IPS-15b (cell line): Measurements from ENCODE around the gene COMP.

Source experiments
- H3K27me3 ChIP-seq: one replicate; pipeline ENCODE4 v1.6.1; 2013; ENCODE audit warnings: low read length; ENCODE audit not compliant: control insufficient read depth, insufficient read depth
- H3K36me3 ChIP-seq: one replicate; pipeline ENCODE4 v1.6.1; 2013; ENCODE audit warnings: low read length; ENCODE audit not compliant: control insufficient read depth, insufficient read depth
- H3K4me1 ChIP-seq: one replicate; pipeline ENCODE4 v1.6.1; 2013; ENCODE audit warnings: mild to moderate bottlenecking, low read length; ENCODE audit not compliant: control insufficient read depth, insufficient read depth
- H3K4me3 ChIP-seq: one replicate; pipeline ENCODE4 v1.5.1; 2013; ENCODE audit warnings: low read depth, low read length
- H3K9ac ChIP-seq: one replicate; pipeline ENCODE4 v1.6.1; 2013; ENCODE audit warnings: low read depth, mild to moderate bottlenecking, low read length
- H3K9me3 ChIP-seq: one replicate; pipeline ENCODE4 v1.6.1; 2013; ENCODE audit warnings: mild to moderate bottlenecking, low read length; ENCODE audit not compliant: control insufficient read depth, insufficient read depth

Gene COMP

DNA sequence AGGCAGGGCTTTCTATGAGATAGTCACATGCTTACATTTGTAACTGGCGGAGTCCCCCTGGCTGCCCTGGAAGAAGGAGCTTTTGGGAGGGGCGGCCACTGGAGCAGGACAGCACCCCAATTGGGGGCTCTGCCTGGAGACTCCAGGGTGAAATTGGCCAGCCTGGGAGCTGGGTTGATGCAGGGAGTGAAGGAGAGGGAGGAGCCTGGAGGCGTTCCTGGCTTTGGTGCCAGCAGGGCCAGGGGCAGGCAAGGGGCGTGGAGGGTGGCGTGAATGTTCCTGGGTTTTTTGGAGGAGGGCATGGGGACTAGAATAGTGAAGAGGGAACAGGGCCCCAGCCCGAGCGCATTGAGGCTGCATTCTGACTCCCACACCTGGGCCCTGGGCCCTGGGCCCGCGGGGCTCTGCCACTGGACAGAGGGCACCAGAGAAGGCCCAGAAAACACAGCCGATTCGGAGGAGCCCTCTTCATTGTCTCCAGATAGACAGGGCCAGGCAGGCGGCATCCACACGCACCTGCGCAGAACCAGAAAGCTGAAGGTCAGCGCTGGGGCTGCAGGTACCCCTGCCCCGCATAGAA lies 29.5 kb downstream of the COMP start:
- no peak overlapping the region for H3K4me3 ChIP-seq
- no peak overlapping the region for H3K9ac ChIP-seq
- peaks cover 2% of the 10 kb centered on the region for H3K27me3 ChIP-seq
- no peaks in the 10 kb centered on the region for H3K9me3 ChIP-seq
- no peaks in the 10 kb centered on the region for H3K36me3 ChIP-seq
- H3K4me1 ChIP-seq, result no peaks in the 10 kb centered on the region

DNA sequence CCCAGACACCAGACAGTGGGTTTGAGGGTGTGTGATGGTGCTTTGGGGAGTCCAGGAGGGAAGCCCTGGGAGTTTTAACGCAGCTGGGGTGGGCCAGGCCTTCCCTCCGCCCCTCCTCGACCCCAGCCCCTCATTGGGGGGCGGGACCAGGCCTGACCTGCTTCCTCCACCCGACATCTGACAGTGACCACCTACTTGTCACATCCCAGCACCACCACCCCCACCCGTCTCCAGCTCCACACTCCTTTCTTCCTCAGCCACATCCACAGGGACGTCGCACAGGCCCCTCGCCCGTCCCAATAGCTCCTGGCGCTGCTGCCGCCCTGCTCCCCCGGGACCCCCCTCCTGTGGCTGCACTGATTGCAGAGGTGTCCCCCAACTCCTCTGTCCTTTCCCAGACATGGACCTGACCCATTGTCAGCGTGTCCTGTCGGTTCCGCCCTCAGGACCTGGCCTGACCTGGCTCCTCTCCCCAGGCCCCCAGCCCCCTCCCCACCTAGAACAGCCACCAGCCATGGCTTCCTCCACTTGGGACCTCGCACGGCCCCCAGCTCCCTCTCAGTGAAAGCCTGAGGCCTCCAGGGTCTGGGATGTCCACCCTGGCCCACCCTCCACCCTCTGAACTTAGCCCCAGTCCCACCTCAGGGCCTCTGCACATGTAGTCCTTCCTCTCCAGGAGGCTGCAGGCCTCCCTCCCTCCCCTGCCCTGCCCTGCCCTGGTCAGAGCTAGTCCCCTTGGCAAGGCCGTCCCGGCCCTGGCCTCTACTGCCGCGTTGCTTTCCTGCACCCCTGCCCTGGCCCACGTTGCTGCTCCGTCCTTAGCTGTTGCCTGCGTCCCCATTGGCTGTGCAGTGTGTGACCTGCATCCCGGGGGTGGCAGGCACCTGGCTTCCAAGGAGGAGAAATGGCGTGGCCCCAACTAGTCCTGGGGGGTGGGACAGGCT lies 30.4 kb downstream of the COMP start:
- no peak overlapping the region for H3K9ac ChIP-seq
- peaks cover 2% of the 10 kb centered on the region for H3K27me3 ChIP-seq
- no peaks in the 10 kb centered on the region for H3K4me1 ChIP-seq
- H3K9me3 ChIP-seq, result no peaks in the 10 kb centered on the region
- no peak overlapping the region for H3K4me3 ChIP-seq
- H3K36me3 ChIP-seq, result no peaks in the 10 kb centered on the region

DNA sequence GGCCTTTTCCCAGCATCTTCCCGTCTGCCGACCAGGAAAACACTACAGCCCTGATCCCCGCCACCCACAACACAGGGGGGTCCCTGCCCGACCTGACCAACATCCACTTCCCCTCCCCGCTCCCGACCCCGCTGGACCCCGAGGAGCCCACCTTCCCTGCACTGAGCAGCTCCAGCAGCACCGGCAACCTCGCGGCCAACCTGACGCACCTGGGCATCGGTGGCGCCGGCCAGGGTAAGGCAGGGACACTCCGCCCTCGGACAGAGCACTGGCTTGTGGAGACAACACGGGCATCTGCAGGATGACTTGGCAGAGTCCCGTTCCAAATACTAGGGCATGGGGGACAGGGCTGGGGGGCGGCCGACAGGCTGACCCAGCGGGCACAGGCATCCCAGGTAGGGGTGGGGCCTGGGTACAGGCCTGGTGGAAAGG lies 31.1 kb downstream of the COMP start:
- H3K9ac ChIP-seq, result no peak overlapping the region
- no peak overlapping the region for H3K4me3 ChIP-seq
- H3K9me3 ChIP-seq, result no peaks in the 10 kb centered on the region
- no peaks in the 10 kb centered on the region for H3K27me3 ChIP-seq
- H3K36me3 ChIP-seq, result no peaks in the 10 kb centered on the region
- no peaks in the 10 kb centered on the region for H3K4me1 ChIP-seq

DNA sequence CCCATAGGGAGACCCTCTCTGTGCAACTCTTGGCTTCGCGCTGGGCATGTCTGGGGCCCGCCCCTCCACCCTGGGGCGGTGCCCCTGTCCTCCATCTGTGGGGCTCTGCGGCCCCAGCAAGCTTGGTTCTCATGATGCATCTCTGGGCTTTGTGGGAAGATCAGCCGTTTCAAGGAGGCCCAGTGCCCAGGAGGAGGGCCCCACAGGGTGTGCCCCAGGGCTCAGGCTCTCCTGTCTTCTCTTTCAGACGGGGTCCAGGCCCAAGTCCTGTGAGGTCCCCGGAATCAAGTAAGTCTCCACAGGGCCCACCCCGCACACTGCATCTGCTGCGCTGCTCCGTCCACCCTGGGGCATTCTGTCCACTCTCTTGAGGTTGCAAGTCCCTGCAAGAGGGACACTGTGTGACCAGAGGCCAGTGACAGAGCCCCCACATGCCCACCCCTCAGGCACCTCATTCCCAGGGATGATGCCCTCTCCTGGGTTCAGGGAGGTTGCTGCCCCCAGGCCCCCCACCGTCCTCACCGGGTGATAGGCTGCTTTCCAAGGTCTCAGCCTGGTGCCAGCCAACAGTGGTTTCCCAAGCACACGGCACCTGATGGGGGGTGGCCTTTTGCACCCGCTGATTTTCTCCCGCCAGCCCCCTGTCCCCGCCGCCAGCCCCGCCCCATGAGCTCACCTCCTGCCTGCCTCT lies 31.7 kb downstream of the COMP start:
- Histone ChIP-seq H3K4me1 (no peaks in the 10 kb centered on the region), H3K36me3 (no peaks in the 10 kb centered on the region), H3K9ac (no peak overlapping the region)

GRCh38 chr19:18756896-18757295 lies 34.2 kb downstream of the COMP start:
- H3K9ac ChIP-seq, result no peak overlapping the region
- H3K27me3 ChIP-seq, result no peaks in the 10 kb centered on the region
- H3K9me3 ChIP-seq, result no peaks in the 10 kb centered on the region
- no peaks in the 10 kb centered on the region for H3K4me1 ChIP-seq
- no peaks in the 10 kb centered on the region for H3K36me3 ChIP-seq
- no peak overlapping the region for H3K4me3 ChIP-seq

More for the DNA sequence above, 31.7 kb downstream of the COMP start:
- Histone ChIP-seq H3K4me3 (no peak overlapping the region), H3K9me3 (no peaks in the 10 kb centered on the region), H3K27me3 (no peaks in the 10 kb centered on the region)

- H3K4me3 ChIP-seq, result no peak overlapping the region
- no peak overlapping the region for H3K9ac ChIP-seq
- no peaks in the 10 kb centered on the region for H3K27me3 ChIP-seq
- no peaks in the 10 kb centered on the region for H3K9me3 ChIP-seq
- no peaks in the 10 kb centered on the region for H3K36me3 ChIP-seq
- H3K4me1 ChIP-seq, result peaks cover 4% of the 10 kb centered on the region
Observed at GRCh38 chr19:18754501-18754900, 36.6 kb downstream of the COMP start.

- Histone ChIP-seq H3K4me3 (no peak overlapping the region), H3K9ac (no peak overlapping the region), H3K4me1 (peaks cover 4% of the 10 kb centered on the region), H3K9me3 (no peaks in the 10 kb centered on the region), H3K36me3 (no peaks in the 10 kb centered on the region), H3K27me3 (no peaks in the 10 kb centered on the region)
Observed at GRCh38 chr19:18751571-18751970, 39.5 kb downstream of the COMP start.

GRCh38 chr19:18750295-18750970 lies 40.7 kb downstream of the COMP start:
- H3K9me3 ChIP-seq, result no peaks in the 10 kb centered on the region
- H3K36me3 ChIP-seq, result no peaks in the 10 kb centered on the region
- H3K4me1 ChIP-seq, result peaks cover 4% of the 10 kb centered on the region
- no peak overlapping the region for H3K4me3 ChIP-seq
- no peak overlapping the region for H3K9ac ChIP-seq
- no peaks in the 10 kb centered on the region for H3K27me3 ChIP-seq

- Histone ChIP-seq H3K36me3 (no peaks in the 10 kb centered on the region), H3K9ac (no peak overlapping the region), H3K4me3 (no peak overlapping the region), H3K4me1 (peaks cover 4% of the 10 kb centered on the region), H3K9me3 (no peaks in the 10 kb centered on the region), H3K27me3 (no peaks in the 10 kb centered on the region)
Observed at GRCh38 chr19:18749362-18750231, 41.5 kb downstream of the COMP start.

DNA sequence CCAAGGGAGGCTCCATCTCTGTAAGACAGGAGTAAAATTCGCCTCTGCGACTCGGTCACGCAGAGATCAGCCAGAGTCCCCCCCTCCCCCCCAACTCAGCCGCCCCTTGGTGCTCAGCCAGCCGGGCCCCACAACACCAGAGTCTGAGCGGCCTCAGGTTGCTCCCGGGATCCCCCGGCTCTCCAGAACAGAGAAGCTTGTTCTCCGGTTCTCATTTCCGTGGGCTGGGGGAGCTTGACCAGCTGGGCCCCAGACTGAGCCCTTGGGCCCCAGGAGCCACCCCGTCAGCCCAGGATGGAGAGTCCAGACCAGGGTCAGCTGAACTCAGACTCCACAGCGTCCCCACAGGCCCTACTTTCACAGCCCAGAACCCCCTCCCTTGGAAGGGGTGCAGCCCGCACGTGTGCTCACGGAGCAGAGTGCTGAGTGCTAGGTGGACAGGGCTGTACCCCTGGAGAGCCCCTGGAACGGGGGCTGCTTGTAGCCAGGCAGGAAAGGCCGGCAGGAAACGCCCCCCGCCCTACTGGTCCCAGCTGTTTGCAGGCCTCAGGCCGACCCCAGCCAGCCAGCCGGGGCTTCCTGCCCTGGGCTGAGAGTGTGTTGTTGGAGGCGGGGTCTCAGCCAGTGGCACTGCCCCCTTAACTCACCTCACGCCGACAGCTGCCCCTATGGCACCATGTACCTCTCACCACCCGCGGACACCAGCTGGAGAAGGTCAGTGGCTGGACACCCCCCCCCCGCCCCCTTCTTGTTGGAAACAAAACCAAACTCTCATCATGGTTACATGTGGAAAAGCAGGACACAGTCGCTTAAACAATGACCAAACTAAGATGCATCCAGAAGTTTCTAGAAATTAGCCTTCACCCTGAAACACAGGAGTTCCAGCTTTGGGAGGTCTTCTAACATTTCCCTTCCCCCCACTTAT lies 44.4 kb downstream of the COMP start:
- Histone ChIP-seq H3K4me1 (peaks cover 4% of the 10 kb centered on the region), H3K4me3 (no peak overlapping the region), H3K9me3 (no peaks in the 10 kb centered on the region), H3K36me3 (no peaks in the 10 kb centered on the region), H3K9ac (no peak overlapping the region), H3K27me3 (no peaks in the 10 kb centered on the region)
